K562 (cell line): ENCODE data around the gene SPTLC3.

Source experiments
- EP300 ChIP-seq: IDR thresholded peaks from 2 replicates; pipeline ENCODE4 v1.6.1; 2012; ENCODE audit warnings: low read length, improper control_type of control experiment
- POLR2H ChIP-seq: IDR thresholded peaks from 2 replicates; pipeline ENCODE4 v1.6.1; 2016; ENCODE audit warnings: missing genetic modification characterization, low read depth, mild to moderate bottlenecking, control low read depth, missing compliant biosample characterization, moderate library complexity
- ZBTB8A ChIP-seq: fragments of 450-650 bp; IDR thresholded peaks from 2 replicates; pipeline ENCODE4 v1.6.1; 2018; ENCODE audit warnings: mild to moderate bottlenecking, moderate library complexity; ENCODE audit not compliant: partially characterized antibody
- ZNF184 ChIP-seq: sonication (generic); formaldehyde crosslinking; IDR thresholded peaks from 2 replicates; pipeline ENCODE4 v1.5.0; 2020; ENCODE audit warnings: missing genetic modification reagents
- TF ChIP-seq, protein P1 (sequence below): fragments of 250-450 bp; sonication (Bioruptor Pico); IDR thresholded peaks from 2 replicates; pipeline ENCODE4 v1.8.0; 2022; ENCODE audit warnings: moderate library complexity, mild to moderate bottlenecking, inconsistent platforms
- TF ChIP-seq, protein P2 (sequence below): fragments of 250-450 bp; sonication (Bioruptor Pico); IDR thresholded peaks from 2 replicates; pipeline ENCODE4 v1.5.0; 2020; ENCODE audit warnings: mild to moderate bottlenecking, borderline replicate concordance
- TF ChIP-seq, protein P3 (sequence below): fragments of 450-650 bp; IDR thresholded peaks from 2 replicates; pipeline ENCODE4 v1.6.1; 2016; ENCODE audit warnings: mild to moderate bottlenecking, moderate library complexity

DNA sequence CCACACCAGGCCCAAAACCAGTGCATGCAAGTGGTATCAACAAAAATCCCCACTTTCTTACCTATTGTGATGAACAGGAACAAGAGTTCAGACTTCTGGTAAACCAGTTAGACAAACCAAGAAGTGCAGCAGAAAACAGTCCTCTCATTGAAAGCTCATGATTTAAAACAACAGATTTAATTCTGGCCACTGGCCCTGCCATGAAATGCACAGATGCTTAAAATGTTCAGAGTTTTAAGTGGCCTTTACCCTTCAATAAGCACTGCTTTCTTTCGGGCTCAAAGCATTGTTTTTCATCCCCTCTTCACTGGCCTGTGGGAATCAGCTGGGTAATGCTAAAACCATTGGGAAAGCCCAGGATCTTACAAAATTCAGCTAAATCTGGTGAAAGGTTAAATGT lies 109.9 kb downstream of the SPTLC3 start:
- TF ChIP-seq, protein P1, sequence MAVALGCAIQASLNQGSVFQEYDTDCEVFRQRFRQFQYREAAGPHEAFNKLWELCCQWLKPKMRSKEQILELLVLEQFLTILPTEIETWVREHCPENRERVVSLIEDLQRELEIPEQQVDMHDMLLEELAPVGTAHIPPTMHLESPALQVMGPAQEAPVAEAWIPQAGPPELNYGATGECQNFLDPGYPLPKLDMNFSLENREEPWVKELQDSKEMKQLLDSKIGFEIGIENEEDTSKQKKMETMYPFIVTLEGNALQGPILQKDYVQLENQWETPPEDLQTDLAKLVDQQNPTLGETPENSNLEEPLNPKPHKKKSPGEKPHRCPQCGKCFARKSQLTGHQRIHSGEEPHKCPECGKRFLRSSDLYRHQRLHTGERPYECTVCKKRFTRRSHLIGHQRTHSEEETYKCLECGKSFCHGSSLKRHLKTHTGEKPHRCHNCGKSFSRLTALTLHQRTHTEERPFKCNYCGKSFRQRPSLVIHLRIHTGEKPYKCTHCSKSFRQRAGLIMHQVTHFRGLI = no peak
- TF ChIP-seq, protein P2, sequence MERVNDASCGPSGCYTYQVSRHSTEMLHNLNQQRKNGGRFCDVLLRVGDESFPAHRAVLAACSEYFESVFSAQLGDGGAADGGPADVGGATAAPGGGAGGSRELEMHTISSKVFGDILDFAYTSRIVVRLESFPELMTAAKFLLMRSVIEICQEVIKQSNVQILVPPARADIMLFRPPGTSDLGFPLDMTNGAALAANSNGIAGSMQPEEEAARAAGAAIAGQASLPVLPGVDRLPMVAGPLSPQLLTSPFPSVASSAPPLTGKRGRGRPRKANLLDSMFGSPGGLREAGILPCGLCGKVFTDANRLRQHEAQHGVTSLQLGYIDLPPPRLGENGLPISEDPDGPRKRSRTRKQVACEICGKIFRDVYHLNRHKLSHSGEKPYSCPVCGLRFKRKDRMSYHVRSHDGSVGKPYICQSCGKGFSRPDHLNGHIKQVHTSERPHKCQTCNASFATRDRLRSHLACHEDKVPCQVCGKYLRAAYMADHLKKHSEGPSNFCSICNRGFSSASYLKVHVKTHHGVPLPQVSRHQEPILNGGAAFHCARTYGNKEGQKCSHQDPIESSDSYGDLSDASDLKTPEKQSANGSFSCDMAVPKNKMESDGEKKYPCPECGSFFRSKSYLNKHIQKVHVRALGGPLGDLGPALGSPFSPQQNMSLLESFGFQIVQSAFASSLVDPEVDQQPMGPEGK (CRISPR knock-in tag) = no peak
- TF ChIP-seq EP300 (no peak), ZNF184 (CRISPR knock-in tag) (no peak), ZBTB8A (no peak), POLR2H (tag) (no peak)
- TF ChIP-seq, protein P3, sequence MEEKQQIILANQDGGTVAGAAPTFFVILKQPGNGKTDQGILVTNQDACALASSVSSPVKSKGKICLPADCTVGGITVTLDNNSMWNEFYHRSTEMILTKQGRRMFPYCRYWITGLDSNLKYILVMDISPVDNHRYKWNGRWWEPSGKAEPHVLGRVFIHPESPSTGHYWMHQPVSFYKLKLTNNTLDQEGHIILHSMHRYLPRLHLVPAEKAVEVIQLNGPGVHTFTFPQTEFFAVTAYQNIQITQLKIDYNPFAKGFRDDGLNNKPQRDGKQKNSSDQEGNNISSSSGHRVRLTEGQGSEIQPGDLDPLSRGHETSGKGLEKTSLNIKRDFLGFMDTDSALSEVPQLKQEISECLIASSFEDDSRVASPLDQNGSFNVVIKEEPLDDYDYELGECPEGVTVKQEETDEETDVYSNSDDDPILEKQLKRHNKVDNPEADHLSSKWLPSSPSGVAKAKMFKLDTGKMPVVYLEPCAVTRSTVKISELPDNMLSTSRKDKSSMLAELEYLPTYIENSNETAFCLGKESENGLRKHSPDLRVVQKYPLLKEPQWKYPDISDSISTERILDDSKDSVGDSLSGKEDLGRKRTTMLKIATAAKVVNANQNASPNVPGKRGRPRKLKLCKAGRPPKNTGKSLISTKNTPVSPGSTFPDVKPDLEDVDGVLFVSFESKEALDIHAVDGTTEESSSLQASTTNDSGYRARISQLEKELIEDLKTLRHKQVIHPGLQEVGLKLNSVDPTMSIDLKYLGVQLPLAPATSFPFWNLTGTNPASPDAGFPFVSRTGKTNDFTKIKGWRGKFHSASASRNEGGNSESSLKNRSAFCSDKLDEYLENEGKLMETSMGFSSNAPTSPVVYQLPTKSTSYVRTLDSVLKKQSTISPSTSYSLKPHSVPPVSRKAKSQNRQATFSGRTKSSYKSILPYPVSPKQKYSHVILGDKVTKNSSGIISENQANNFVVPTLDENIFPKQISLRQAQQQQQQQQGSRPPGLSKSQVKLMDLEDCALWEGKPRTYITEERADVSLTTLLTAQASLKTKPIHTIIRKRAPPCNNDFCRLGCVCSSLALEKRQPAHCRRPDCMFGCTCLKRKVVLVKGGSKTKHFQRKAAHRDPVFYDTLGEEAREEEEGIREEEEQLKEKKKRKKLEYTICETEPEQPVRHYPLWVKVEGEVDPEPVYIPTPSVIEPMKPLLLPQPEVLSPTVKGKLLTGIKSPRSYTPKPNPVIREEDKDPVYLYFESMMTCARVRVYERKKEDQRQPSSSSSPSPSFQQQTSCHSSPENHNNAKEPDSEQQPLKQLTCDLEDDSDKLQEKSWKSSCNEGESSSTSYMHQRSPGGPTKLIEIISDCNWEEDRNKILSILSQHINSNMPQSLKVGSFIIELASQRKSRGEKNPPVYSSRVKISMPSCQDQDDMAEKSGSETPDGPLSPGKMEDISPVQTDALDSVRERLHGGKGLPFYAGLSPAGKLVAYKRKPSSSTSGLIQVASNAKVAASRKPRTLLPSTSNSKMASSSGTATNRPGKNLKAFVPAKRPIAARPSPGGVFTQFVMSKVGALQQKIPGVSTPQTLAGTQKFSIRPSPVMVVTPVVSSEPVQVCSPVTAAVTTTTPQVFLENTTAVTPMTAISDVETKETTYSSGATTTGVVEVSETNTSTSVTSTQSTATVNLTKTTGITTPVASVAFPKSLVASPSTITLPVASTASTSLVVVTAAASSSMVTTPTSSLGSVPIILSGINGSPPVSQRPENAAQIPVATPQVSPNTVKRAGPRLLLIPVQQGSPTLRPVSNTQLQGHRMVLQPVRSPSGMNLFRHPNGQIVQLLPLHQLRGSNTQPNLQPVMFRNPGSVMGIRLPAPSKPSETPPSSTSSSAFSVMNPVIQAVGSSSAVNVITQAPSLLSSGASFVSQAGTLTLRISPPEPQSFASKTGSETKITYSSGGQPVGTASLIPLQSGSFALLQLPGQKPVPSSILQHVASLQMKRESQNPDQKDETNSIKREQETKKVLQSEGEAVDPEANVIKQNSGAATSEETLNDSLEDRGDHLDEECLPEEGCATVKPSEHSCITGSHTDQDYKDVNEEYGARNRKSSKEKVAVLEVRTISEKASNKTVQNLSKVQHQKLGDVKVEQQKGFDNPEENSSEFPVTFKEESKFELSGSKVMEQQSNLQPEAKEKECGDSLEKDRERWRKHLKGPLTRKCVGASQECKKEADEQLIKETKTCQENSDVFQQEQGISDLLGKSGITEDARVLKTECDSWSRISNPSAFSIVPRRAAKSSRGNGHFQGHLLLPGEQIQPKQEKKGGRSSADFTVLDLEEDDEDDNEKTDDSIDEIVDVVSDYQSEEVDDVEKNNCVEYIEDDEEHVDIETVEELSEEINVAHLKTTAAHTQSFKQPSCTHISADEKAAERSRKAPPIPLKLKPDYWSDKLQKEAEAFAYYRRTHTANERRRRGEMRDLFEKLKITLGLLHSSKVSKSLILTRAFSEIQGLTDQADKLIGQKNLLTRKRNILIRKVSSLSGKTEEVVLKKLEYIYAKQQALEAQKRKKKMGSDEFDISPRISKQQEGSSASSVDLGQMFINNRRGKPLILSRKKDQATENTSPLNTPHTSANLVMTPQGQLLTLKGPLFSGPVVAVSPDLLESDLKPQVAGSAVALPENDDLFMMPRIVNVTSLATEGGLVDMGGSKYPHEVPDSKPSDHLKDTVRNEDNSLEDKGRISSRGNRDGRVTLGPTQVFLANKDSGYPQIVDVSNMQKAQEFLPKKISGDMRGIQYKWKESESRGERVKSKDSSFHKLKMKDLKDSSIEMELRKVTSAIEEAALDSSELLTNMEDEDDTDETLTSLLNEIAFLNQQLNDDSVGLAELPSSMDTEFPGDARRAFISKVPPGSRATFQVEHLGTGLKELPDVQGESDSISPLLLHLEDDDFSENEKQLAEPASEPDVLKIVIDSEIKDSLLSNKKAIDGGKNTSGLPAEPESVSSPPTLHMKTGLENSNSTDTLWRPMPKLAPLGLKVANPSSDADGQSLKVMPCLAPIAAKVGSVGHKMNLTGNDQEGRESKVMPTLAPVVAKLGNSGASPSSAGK = no peak
